HG03575 (cell line): ENCODE results near the gene IRX2.

Experiments used
- ATAC-seq: cut with Tn5 transposase; IDR thresholded peaks from one replicate; pipeline ENCODE4 v1.9.1; 2021; ENCODE audit not compliant: unreplicated experiment, insufficient number of reproducible peaks, low FRiP score; ENCODE audit errors: extremely low read depth

Gene IRX2

DNA sequence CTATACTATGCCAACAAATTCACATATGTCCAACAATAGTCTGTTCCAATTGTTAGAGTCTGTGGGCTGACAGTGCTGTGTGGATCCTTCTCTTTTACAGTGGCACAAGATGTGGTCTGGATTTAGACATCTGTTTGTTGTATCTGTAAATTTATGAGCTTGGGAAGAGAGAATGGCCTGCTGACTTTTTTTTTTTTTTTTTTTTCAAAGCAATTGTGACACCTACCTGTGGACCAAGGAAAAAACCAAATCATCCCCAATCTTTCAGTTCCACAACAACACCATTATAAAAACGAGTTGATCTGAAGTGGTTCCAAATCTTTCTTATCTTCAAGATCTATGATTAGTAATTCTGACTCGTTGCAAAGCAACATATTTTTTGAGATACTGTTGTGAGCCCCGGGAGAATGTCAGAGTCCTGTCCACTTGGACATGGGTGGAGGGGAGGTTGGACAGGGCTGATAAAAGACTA lies 4.9 kb downstream of the IRX2 start:
- ATAC-seq: no peak

DNA sequence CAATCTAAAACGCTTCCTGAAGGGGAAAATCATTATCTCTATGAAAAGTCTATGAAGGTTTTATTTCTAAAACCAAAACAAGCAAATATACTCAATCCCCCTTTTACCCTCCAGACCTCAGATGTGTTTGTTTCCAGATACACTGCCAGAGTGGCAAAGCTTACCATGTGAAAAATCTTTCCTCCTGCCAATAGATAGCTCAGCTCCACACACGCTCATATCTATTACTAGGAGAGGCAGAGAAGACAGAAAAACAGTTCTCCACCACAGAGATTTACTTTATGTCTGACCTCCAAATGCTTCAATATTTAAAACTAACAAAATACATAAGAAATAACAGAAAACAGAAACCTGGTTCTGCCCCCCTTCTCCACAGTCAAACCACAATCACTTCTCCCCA lies 7.0 kb downstream of the IRX2 start:
- ATAC-seq: no peak

DNA sequence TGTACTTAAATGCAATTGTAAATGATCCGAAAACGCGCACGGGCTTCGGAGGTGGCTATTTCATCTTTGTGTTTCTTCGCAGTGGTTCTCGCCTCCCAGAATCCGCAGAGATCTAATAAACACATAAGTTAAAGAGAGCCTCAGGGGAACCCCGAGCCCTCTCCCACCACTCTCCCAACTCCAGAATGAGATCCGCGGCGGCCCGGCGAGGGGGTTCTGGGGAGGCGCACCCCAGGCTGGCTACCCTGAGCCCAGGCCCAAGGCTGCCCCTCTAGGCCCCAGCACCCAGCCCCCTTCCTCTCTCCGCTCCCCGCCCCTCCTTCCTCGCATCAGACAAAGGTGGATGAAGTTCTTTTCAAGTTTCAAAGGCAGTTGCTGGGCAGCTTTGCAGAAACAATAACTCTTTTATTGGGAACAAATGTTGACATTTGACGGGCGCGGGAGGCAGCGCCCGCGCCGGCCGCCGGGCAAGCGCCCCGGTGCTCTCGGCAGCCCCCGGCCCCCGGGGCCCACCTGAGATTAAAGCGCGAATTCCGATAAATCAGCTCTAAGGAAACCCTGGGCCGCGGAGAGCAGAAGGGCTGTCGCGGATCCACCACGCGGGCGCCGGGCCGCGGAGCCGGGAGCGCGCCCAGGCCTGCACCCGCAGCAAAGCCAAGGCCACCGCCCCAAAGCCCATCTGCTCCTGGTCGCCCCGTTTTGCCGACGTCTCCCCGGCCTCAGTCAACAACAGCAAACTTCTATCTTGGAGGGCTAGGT lies 8.4 kb downstream of the IRX2 start:
- ATAC-seq: no peak

DNA sequence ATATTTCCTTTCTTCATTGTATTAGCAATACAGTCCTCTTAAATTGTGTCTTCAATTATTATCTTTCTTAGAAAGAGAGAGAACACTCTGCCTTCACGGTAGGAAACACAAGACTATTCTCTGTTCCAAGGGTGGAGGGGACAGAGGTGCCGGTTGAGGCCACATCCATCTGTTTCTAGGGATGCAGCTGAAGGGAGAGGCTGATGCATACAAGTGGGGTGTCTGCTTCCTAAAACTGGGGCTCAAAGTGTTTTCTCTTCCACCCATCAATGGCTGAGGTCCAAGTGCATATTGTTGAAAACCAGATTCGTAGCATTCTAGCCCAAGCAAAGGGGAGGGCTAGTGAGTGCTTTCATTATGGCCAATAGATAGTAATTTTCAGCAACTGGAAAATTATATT lies 9.5 kb downstream of the IRX2 start:
- ATAC-seq: no peak

DNA sequence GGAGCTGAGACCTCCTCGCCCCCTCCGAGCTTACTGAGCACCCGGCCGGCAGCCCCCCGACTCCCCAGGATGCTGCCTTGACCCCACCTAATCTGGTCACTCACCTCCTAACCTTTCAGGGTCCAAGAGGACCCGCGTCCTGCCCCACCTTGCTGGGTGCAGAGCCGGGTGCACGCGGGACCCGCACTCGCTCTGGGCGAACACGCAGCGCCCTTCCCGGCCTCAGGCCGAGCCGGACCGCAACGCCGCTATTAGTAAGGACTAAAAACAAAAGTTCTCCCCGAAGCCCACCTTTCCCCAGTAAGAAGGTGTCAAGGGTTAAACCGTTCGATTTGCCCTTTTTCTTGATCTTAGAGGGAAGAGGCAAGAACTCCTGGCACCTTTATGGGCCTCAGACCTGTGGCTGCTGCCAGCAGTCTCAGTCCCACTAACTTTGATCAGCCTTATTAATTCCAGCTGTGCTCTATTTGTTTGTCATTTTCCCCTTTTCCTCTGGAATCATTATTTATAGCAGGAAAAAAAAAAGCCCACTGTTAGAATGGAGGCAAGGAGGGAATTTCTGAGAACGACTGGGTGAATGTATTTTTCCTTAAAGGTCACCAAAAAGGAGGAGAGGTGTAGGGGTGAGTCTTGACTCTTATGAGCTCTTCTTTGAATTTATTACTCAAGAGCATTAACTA lies 10.5 kb downstream of the IRX2 start:
- ATAC-seq: no peak

DNA sequence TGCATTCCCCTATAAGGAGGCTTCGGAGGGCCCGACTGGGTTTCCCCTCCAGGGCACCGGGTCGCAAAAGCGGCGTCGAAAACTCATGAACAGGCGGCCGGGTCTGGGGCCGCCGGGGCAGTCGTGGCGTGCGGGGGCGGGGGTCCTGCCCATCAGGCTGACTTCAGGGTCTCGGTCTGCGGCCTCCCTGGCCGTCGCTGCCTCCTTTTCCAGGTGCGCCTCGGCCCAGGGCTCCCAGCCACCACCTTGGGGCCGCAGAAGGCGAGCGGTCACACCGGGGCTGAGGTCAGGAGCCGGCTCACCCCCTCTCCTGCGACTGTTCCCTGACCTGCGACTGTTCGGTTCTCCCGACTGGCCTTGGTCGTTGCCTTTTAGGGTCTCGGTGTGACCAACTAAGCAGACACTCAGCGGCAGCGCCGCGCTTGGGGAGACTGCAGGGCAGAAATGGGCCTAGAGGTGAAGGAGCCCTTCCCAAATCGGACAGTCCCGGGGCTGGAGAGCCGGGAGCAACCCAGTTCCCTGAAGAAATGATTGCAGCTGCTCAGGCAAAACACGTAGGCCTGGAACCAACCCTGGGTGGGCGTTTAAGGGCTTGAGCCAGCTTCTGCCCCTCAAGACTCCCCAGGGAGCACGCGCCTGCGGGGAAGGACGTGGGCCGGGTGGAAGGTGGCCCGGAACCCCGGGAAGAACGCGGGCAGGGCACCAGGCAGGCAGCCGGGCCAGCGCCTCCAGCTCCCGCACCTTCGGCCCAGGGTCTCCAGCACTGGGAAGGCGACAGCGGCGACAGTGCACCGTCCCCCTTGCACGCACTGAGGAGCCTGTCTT lies 11.2 kb downstream of the IRX2 start:
- no peak for ATAC-seq

DNA sequence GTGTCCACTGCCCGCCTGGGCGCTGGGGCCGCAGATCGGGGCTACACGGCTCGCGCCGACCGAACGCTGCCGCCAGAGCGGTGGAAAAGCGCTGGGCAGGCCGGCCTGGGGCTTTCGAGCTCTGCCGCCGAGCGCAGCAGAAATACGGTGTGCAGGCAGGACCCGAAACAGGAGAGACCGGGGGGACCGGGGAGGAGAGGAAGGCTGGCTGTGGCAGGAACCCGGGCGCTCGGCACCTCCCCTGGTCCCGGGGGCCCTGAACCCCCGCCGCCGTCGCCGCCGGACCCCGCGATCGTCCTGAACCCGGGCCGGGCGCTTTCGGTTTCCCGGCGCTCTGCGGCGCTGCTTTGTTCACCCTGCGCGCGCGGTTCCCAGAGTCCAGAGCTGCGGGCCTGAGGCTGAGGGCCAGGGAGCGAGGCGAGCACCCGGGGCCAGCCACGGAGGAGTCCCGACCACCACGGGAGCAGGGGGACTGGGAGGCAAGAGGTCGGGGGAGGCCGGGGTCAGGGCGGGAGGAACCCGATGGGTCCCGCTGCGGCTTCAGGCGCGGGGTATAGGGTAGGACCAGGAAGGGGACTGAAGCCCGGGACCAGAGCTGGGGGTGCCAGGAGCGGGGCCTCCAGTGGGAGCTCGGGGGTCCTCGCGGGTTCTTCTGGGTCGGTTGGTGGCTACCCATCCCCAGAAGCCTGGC lies 12.0 kb downstream of the IRX2 start:
- no peak for ATAC-seq

DNA sequence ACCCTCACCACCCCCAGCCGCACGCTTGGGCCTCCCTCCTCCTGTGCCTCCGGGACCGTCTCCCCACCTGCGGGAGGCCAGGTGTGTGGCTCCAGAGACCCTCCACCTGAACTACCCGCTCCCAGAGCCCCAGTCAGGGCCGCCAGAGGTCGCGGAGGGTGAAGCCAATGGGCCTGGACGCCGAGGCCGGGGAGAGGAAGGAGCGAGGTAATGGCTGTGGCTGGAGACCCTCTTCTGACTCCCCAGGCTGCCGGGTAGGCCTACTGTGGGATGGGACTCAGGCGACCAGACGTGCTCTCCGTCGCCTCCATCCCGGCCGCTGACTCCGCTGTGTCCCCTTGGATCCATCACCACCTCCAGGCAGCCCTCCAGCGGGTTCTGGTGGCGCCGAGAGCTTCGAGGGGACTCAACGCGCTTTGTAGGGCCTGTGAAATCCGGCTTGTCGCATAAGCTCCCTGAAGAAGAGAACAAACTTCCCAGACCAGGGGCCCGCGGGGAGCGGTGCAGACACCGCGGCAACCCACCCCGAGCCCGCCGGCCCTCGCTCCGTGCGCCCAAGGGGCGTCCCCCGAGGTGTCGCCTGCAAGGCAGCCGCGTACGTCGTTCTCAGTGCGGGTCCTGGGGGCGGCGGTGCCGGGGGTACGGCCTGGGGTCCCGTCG lies 12.6 kb downstream of the IRX2 start:
- no peak for ATAC-seq

DNA sequence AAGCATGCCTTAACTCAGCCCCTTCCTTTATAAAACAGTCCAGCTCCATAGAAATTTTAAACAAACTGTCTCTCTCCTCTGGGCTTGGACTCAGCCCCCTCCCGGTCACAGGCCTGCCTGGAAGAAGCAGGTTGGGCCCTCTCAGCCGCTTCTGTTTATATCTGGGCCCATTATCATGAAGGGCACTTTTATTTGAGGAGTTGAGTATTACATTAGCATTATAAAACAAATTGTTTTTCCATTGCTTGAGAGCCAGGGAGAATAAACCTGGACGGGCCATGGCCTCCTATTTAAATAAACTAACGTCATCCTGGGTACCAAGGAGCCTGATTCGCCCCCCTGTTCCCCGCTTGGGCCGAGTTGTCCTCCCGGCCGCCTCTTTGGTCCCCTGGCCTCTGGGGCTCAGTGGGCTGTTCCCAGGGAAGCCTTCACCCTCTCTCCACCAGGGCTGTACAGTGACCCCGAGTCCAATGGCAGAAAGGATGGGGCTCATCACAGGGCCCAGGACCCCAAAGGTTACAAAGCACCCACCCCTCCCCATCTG lies 13.2 kb downstream of the IRX2 start:
- no peak for ATAC-seq

DNA sequence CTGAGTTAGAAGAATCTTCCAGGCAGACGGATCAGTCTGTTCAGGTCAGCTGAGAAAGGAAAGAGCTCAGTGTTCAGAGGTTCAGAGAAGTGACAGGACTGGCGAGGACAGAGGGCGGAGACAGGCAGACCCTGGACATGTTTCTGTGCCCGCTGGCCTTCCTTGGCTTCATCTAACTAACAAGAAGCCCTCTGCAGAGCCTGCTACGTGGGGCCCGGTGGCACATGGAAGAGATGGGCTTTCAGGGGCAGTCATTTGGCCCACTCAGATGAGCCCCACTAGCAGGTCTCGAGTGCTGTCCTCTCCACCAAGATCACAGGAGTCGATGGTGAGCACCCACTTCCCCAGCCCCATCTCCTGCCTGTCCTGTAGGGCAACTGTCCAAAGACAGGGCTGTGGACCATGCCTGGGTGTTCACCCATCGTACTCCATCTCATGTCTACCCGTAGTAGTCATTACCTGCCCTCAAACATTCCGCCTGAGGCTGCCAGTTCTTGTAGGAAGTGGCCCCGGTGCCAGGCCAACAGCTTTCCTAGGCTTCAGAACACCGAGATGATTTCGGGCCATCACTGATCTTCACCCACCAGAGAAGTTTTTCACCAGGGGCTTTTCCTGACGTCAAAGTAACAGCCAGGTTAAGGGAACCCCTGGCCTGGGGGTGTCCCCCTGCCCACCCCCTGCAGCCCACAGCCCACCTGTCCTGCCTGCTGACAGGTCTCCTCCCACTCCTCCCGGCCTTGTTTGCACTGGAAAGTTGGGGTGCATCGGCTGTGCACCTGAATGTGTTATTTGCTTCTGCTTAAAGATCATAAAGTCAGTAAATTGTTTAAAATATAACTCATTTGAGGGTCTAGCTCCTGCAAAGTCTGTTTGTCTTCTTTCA lies 14.0 kb downstream of the IRX2 start:
- no peak for ATAC-seq

DNA sequence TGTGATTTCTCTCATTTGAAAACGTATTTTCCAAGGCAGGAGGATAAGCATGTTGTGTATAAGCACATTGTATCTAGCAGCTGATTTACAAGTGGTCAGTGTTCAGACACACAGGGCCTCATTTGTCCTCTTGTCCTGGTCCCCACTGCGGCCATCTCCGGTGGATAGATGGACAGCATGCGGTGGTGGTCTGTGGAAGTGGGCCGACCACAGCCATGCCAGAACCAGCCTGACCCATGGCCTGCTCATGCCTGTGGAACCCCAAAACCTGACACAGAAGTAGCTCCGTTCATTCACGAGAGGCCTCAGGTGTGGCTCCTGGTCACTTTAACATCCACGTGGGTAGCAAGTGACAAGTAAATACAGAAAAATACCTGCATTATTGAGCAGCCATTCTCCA lies 14.6 kb downstream of the IRX2 start:
- no peak for ATAC-seq

DNA sequence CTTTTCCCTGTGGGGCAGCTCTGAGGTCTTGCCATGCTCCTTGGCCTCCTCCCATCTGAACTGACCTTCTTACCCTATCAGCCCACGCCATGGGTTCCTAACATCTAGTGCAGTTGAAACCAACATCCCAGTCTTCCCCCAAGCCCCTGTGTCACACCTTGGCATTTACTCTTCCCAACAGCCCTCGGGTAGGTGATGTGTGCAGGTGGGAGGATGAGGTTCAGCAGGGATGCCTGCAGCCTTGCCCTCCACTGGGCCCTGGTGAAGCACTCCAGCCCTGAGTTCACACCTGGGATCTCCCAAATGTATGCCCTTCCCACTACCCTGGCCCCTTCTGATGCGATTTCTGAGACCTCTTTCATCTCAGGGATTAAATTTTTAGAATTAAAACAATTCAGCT lies 15.5 kb downstream of the IRX2 start:
- ATAC-seq: no peak

DNA sequence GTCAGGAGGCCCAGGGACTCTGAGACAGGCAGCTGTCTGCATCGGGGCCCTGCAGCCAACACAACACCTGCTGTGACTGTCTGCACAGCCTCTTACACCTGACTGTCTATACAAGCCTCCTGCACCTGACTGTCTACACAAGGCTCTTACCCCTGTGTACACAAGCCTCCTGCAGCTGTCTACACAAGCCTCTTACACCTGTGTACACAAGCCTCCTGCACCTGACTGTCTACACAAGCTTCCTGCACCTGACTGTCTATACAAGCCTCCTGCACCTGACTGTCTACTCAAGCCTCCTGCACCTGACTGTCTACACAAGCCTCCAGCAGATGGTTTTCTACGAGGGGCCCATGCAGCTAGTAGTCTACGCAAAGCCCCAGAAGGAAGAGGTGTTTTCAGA lies 18.6 kb downstream of the IRX2 start:
- ATAC-seq: no peak

DNA sequence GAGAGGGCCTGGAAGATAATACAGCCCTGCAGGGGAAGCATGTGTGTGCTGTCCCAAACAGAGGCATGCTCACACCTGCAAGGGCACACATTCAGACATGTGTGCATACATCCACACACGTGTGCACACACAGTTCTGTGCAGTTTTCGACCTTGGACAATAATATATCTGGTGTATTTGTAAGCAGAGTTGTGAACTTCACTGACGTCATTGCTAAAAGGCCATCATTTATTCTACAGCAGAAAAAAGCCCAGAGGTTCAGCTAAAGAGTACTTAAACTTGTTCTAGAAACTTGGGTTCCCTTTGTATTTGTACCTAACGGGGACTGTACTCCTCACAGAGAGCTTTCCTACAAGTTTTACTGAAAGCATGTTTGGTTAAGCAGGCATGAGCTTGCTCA lies 19.5 kb downstream of the IRX2 start:
- no peak for ATAC-seq

DNA sequence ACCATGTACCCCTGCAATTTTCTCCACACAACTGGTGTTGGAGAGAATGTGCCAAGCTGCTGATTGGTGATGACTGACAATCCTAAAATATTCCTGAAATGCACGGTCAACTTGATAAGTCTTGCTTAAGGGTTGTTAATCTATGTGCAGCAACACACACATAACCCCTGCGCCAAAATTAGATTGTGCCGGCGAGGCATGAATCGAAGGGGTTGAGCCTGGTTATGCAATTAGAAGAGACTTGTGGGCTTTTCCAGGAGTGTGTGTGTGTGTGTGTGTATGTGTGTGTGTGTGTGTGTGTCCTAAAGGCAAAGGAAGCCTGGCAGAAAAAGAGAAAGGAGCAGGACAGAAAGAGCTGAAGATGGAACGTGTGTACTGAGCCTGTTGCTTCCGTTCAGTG lies 22.3 kb downstream of the IRX2 start:
- no peak for ATAC-seq

DNA sequence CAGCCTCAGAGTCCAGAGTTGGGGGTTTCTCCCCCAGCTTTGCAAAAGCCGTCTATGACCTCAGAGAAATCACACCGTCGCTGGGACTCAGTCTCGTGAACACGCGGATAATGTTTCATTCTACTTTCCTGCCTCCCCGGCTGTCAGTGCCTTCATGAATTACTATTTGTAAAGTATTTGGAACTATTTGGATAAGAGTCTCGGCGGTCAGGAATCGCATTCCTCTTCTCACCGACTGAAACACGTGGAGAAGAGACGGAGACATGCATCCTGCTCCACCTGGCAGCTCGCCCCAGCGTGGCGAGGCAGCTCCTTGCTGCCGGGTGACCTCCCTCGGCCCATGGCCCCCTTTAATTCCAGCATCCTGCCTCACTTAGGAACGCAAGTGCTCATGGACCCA lies 23.9 kb downstream of the IRX2 start:
- no peak for ATAC-seq

DNA sequence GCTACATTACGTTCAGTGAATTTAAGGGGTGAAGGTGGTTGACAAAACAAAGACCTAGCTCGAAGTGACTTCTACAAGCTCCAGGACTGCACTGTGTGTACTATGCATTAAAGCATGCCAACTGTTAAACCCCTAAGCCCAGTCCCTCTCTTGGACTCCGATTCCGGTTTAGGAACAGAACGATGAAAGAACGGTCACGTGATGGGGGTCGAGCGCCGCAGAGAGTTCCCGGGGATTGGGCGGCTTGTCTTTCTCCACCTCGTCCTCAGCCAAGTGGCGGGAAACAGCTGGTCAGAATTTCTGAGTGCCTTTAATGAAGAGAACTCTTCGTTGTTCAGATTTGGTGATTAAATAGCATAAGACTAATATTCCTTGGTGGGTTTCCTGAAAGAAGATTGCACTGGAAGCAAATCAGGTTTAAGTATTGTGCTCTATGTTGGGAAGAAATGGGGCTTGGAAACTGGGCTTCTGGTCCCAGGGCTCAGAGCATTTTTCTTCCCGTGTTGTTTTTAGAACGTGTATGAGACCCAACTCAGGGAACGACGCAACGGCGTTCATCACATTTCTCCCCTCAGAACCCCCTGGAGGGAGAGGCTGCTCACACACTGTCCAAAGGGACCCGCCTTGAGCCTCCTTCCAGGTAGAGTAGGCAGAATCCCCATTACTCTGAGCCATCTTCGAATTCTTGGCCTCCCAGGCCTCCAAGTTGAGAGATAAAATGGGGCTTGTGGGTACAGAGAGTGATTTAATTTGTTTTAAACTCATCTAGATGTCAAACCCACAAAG lies 25.3 kb downstream of the IRX2 start:
- ATAC-seq: no peak
